ENCODE results near the gene POU2F3. TPM values are rescaled to one million over a fixed set of nuclear protein-coding genes. Genes with fewer than 3 reads are reported as not detected.

The POU2F3 gene
- total and polyA plus RNA-seq, 7 experiments from 2014 or later = 0.24 TPM; not detected in 6

- Mint-ChIP-seq H3K27ac (peak within 1 kb of the TSS; percentile 83 to 96 (median 86)), H3K9me3 (no peaks in the 10 kb centered on the region), H3K36me3 (peaks cover 0 to 2% (median 0%) of the 10 kb centered on the region in 5 donors), H3K27me3 (peaks cover 0 to 70% (median 13%) of the 10 kb centered on the region in 5 donors), H3K4me3 (peak within 1 kb of the TSS; percentile 93 to 99 (median 96)), H3K4me1 (peaks cover 11 to 27% (median 18%) of the 10 kb centered on the region in 7 donors)
- H3K9me3 ChIP-seq (ENCODE audit: control insufficient read depth in 2 of 3, low read length in 3 of 3) = no peaks in the 10 kb centered on the region
- CTCF ChIA-PET = interaction anchor here (0.7 kb wide), 1 partner anchor 50 kb away, joined by 3 read pairs; no protein-coding TSS in a partner anchor
- DNase-seq (peak; percentile 49 to 77 (median 69)), ATAC-seq (peak; percentile 85)
- H3K4me3 ChIP-seq (ENCODE audit: low read length) = peak within 1 kb of the TSS; percentile 80
- peak within 1 kb of the TSS; percentile 46 for H3K27ac ChIP-seq (ENCODE audit: low read depth, low read length)
- POLR2A ChIA-PET = no interaction called here
- peaks cover 0 to 8% of the 10 kb centered on the region in 2 donors for H3K4me1 ChIP-seq (ENCODE audit: control insufficient read depth in 2 of 2, insufficient read depth in 2 of 2, low read length in 2 of 2)
- H3K27me3 ChIP-seq (ENCODE audit: control insufficient read depth in 2 of 2, insufficient read depth in 2 of 2, low read length in 2 of 2) = no peaks in the 10 kb centered on the region
- no peaks in the 10 kb centered on the region for H3K36me3 ChIP-seq (ENCODE audit: control insufficient read depth in 2 of 3, insufficient read depth in 3 of 3, low read length in 3 of 3)
- intact Hi-C loops (cut with micrococcal nuclease) = loop anchor here (1.0 to 5.0 kb wide), 7 partner anchors 18 to 482 kb away; partner anchors contain the start of genes NECTIN1 (in 2 of the 2) and ARHGEF12 (in 1 of the 2)
Observed at GRCh38 chr11:120210626-120211521, 29.1 kb upstream of the POU2F3 start, which contains the start of gene OAF. OAF (plus strand) TSS chr11:120211032; CDS start chr11:120211280, 248 bp downstream.

- intact Hi-C loops (cut with micrococcal nuclease) = loop anchor here (1.0 to 5.0 kb wide), 5 partner anchors 17 to 483 kb away; partner anchors contain the start of genes ARHGEF12 (in 1 of the 2) and NECTIN1 (in 1 of the 2)
- no peaks in the 10 kb centered on the region for H3K9me3 Mint-ChIP-seq
- Histone ChIP-seq H3K36me3 (ENCODE audit: control insufficient read depth in 2 of 3, insufficient read depth in 3 of 3, low read length in 3 of 3) (no peaks in the 10 kb centered on the region), H3K27me3 (ENCODE audit: control insufficient read depth in 2 of 2, insufficient read depth in 2 of 2, low read length in 2 of 2) (no peaks in the 10 kb centered on the region), H3K27ac (ENCODE audit: low read depth, low read length) (no peak overlapping the region), H3K4me3 (ENCODE audit: low read length) (peak overlapping the region; percentile 80), H3K4me1 (ENCODE audit: control insufficient read depth in 2 of 2, insufficient read depth in 2 of 2, low read length in 2 of 2) (peaks cover 0 to 8% of the 10 kb centered on the region in 2 donors), H3K9me3 (ENCODE audit: control insufficient read depth in 2 of 3, low read length in 3 of 3) (no peaks in the 10 kb centered on the region)
- peaks cover 11 to 27% (median 18%) of the 10 kb centered on the region in 7 donors for H3K4me1 Mint-ChIP-seq
- CTCF ChIA-PET = no interaction called here
- POLR2A ChIA-PET = no interaction called here
- H3K27me3 Mint-ChIP-seq = peaks cover 0 to 65% (median 12%) of the 10 kb centered on the region in 5 donors
- peak overlapping the region; percentile 73 to 96 (median 86) for H3K27ac Mint-ChIP-seq
- peak in 1 of 9 donors; percentile 17 for DNase-seq
- H3K4me3 Mint-ChIP-seq = peak overlapping the region; percentile 80 to 99 (median 96)
- peaks cover 0 to 2% (median 0%) of the 10 kb centered on the region in 5 donors for H3K36me3 Mint-ChIP-seq
- ATAC-seq = no peak
Observed at GRCh38 chr11:120211522-120212258, 28.2 kb upstream of the POU2F3 start.

- no peak overlapping the region for H3K4me3 ChIP-seq (ENCODE audit: low read length)
- no peaks in the 10 kb centered on the region for H3K36me3 ChIP-seq (ENCODE audit: control insufficient read depth in 2 of 3, insufficient read depth in 3 of 3, low read length in 3 of 3)
- H3K4me1 Mint-ChIP-seq = peaks cover 11 to 27% (median 18%) of the 10 kb centered on the region in 7 donors
- peaks cover 0 to 8% of the 10 kb centered on the region in 2 donors for H3K4me1 ChIP-seq (ENCODE audit: control insufficient read depth in 2 of 2, insufficient read depth in 2 of 2, low read length in 2 of 2)
- H3K9me3 Mint-ChIP-seq = no peaks in the 10 kb centered on the region
- ATAC-seq (no peak), DNase-seq (no peak)
- intact Hi-C loops (cut with micrococcal nuclease) = loop anchor here (5.0 kb wide), 2 partner anchors 40 to 125 kb away; partner anchors contain the start of gene ARHGEF12 (in 1 of the 2)
- peak overlapping the region; percentile 37 to 99 (median 63) for H3K4me3 Mint-ChIP-seq
- peaks cover 0 to 60% (median 12%) of the 10 kb centered on the region in 5 donors for H3K27me3 Mint-ChIP-seq
- ChIA-PET CTCF (no interaction called here), POLR2A (no interaction called here)
- H3K27ac Mint-ChIP-seq = peak overlapping the region in 2 of 9 donors; percentile 73 to 88
- H3K36me3 Mint-ChIP-seq = peaks cover 0 to 2% (median 0%) of the 10 kb centered on the region in 5 donors
- H3K27me3 ChIP-seq (ENCODE audit: control insufficient read depth in 2 of 2, insufficient read depth in 2 of 2, low read length in 2 of 2) = no peaks in the 10 kb centered on the region
- H3K27ac ChIP-seq (ENCODE audit: low read depth, low read length) = no peak overlapping the region
- no peaks in the 10 kb centered on the region for H3K9me3 ChIP-seq (ENCODE audit: control insufficient read depth in 2 of 3, low read length in 3 of 3)
Observed at GRCh38 chr11:120212259-120212878, 27.6 kb upstream of the POU2F3 start.

- no peaks in the 10 kb centered on the region for H3K36me3 ChIP-seq (ENCODE audit: control insufficient read depth in 2 of 3, insufficient read depth in 3 of 3, low read length in 3 of 3)
- no peaks in the 10 kb centered on the region for H3K9me3 ChIP-seq (ENCODE audit: control insufficient read depth in 2 of 3, low read length in 3 of 3)
- no peak overlapping the region for H3K27ac ChIP-seq (ENCODE audit: low read depth, low read length)
- Mint-ChIP-seq H3K9me3 (no peaks in the 10 kb centered on the region), H3K4me3 (peak overlapping the region in 8 of 10 donors; percentile 18 to 99 (median 44)), H3K27me3 (peaks cover 0 to 54% (median 9%) of the 10 kb centered on the region in 5 donors), H3K27ac (peak overlapping the region in 1 of 9 donors; percentile 36), H3K4me1 (peaks cover 11 to 27% (median 18%) of the 10 kb centered on the region in 7 donors), H3K36me3 (peaks cover 0 to 2% (median 0%) of the 10 kb centered on the region in 5 donors)
- no peaks in the 10 kb centered on the region for H3K27me3 ChIP-seq (ENCODE audit: control insufficient read depth in 2 of 2, insufficient read depth in 2 of 2, low read length in 2 of 2)
- no peak for ATAC-seq
- no peak overlapping the region for H3K4me3 ChIP-seq (ENCODE audit: low read length)
- H3K4me1 ChIP-seq (ENCODE audit: control insufficient read depth in 2 of 2, insufficient read depth in 2 of 2, low read length in 2 of 2) = peaks cover 0 to 8% of the 10 kb centered on the region in 2 donors
- ChIA-PET CTCF (no interaction called here), POLR2A (no interaction called here)
- DNase-seq = no peak
- intact Hi-C loops (cut with micrococcal nuclease) = loop anchor here (5.0 kb wide), 2 partner anchors 41 to 124 kb away; partner anchors contain the start of gene ARHGEF12 (in 1 of the 2)
Observed at GRCh38 chr11:120212926-120213325, 27.0 kb upstream of the POU2F3 start.

GRCh38 chr11:120214581-120214980 lies 25.4 kb upstream of the POU2F3 start:
- POLR2A ChIA-PET = no interaction called here
- peaks cover 11 to 22% (median 17%) of the 10 kb centered on the region in 7 donors for H3K4me1 Mint-ChIP-seq
- CTCF ChIA-PET = no interaction called here

GRCh38 chr11:120215634-120216033 lies 24.3 kb upstream of the POU2F3 start:
- H3K4me3 Mint-ChIP-seq = no peak overlapping the region
- Histone ChIP-seq H3K9me3 (ENCODE audit: control insufficient read depth in 2 of 3, low read length in 3 of 3) (no peaks in the 10 kb centered on the region), H3K36me3 (ENCODE audit: control insufficient read depth in 2 of 3, insufficient read depth in 3 of 3, low read length in 3 of 3) (no peaks in the 10 kb centered on the region), H3K4me1 (ENCODE audit: control insufficient read depth in 2 of 2, insufficient read depth in 2 of 2, low read length in 2 of 2) (no peaks in the 10 kb centered on the region), H3K4me3 (ENCODE audit: low read length) (no peak overlapping the region), H3K27me3 (ENCODE audit: control insufficient read depth in 2 of 2, insufficient read depth in 2 of 2, low read length in 2 of 2) (no peaks in the 10 kb centered on the region), H3K27ac (ENCODE audit: low read depth, low read length) (no peak overlapping the region)
- no peaks in the 10 kb centered on the region for H3K9me3 Mint-ChIP-seq
- H3K27me3 Mint-ChIP-seq = peaks cover 0 to 30% (median 0%) of the 10 kb centered on the region in 5 donors
- peaks cover 5 to 18% (median 10%) of the 10 kb centered on the region in 7 donors for H3K4me1 Mint-ChIP-seq
- DNase-seq (no peak), ATAC-seq (no peak)
- intact Hi-C loops (cut with micrococcal nuclease) = no loop called here
- H3K36me3 Mint-ChIP-seq = peaks cover 0 to 2% (median 0%) of the 10 kb centered on the region in 5 donors
- H3K27ac Mint-ChIP-seq = peak overlapping the region in 2 of 9 donors; percentile 13 to 38
- ChIA-PET CTCF (no interaction called here), POLR2A (no interaction called here)

More at GRCh38 chr11:120214581-120214980, 25.4 kb upstream of the POU2F3 start:
- Histone ChIP-seq H3K36me3 (ENCODE audit: control insufficient read depth in 2 of 3, insufficient read depth in 3 of 3, low read length in 3 of 3) (no peaks in the 10 kb centered on the region), H3K27ac (ENCODE audit: low read depth, low read length) (no peak overlapping the region), H3K9me3 (ENCODE audit: control insufficient read depth in 2 of 3, low read length in 3 of 3) (no peaks in the 10 kb centered on the region), H3K27me3 (ENCODE audit: control insufficient read depth in 2 of 2, insufficient read depth in 2 of 2, low read length in 2 of 2) (no peaks in the 10 kb centered on the region), H3K4me3 (ENCODE audit: low read length) (no peak overlapping the region), H3K4me1 (ENCODE audit: control insufficient read depth in 2 of 2, insufficient read depth in 2 of 2, low read length in 2 of 2) (peaks cover 0 to 7% of the 10 kb centered on the region in 2 donors)
- peak overlapping the region in 1 of 9 donors; percentile 33 for H3K27ac Mint-ChIP-seq
- peak overlapping the region in 1 of 10 donors; percentile 22 for H3K4me3 Mint-ChIP-seq
- H3K9me3 Mint-ChIP-seq = no peaks in the 10 kb centered on the region
- ATAC-seq = no peak
- intact Hi-C loops (cut with micrococcal nuclease) = loop anchor here (5.0 kb wide), 2 partner anchors 42 to 123 kb away; partner anchors contain the start of gene ARHGEF12 (in 1 of the 2)
- H3K36me3 Mint-ChIP-seq = peaks cover 0 to 2% (median 0%) of the 10 kb centered on the region in 5 donors
- peaks cover 0 to 38% (median 0%) of the 10 kb centered on the region in 5 donors for H3K27me3 Mint-ChIP-seq
- DNase-seq = no peak
